Measurements from ENCODE around the gene SMARCB1.

GRCh38 chr22:23816156-23816976 is 29.6 kb downstream of the SMARCB1 start:
- TF ChIP-seq CTCF (IDR thresholded peaks at IDR 0.05) (no peak), POLR2A (IDR thresholded peaks at IDR 0.05) (no peak)
